Measurements from ENCODE around the gene IL22RA1. TPM values are rescaled to one million over a fixed set of nuclear protein-coding genes. Genes with fewer than 3 reads are reported as not detected.

IL22RA1 gene
- not detected in 2 replicates for total RNA-seq

GRCh38 chr1:24142546-24143534 is at the start of gene IL22RA1:
IL22RA1 (minus strand) TSS chr1:24143140; CDS start chr1:24143082, 58 bp downstream.
- DNase-seq (ENCODE audit: extremely low read depth, low read depth, low spot score), result no peak

GRCh38 chr1:24191860-24192259 is 48.9 kb upstream of the IL22RA1 start:
- no peak for DNase-seq (ENCODE audit: extremely low read depth, low read depth, low spot score)

GRCh38 chr1:24190983-24191461 is 48.1 kb upstream of the IL22RA1 start:
- DNase-seq (ENCODE audit: extremely low read depth, low read depth, low spot score), result no peak

- no peak for DNase-seq (ENCODE audit: extremely low read depth, low read depth, low spot score)
These were observed 46.6 kb upstream of the IL22RA1 start for GRCh38 chr1:24189528-24189927.

- DNase-seq (ENCODE audit: extremely low read depth, low read depth, low spot score), result no peak
These were observed 44.3 kb upstream of the IL22RA1 start, which contains the start of gene IFNLR1 for GRCh38 chr1:24186993-24187790. IFNLR1 (minus strand) TSS chr1:24187289; CDS start chr1:24187248, 41 bp downstream.

GRCh38 chr1:24186711-24186992 is 43.7 kb upstream of the IL22RA1 start:
- DNase-seq (ENCODE audit: extremely low read depth, low read depth, low spot score), result no peak

GRCh38 chr1:24186031-24186710 is 43.2 kb upstream of the IL22RA1 start:
- no peak for DNase-seq (ENCODE audit: extremely low read depth, low read depth, low spot score)

- no peak for DNase-seq (ENCODE audit: extremely low read depth, low read depth, low spot score)
These were observed 42.1 kb upstream of the IL22RA1 start for GRCh38 chr1:24185076-24185475.

- no peak for DNase-seq (ENCODE audit: extremely low read depth, low read depth, low spot score)
These were observed 39.1 kb upstream of the IL22RA1 start for GRCh38 chr1:24182061-24182460.

GRCh38 chr1:24181619-24182018 is 38.7 kb upstream of the IL22RA1 start:
- no peak for DNase-seq (ENCODE audit: extremely low read depth, low read depth, low spot score)

GRCh38 chr1:24180676-24181075 is 37.7 kb upstream of the IL22RA1 start:
- no peak for DNase-seq (ENCODE audit: extremely low read depth, low read depth, low spot score)

GRCh38 chr1:24179251-24179840 is 36.4 kb upstream of the IL22RA1 start:
- DNase-seq (ENCODE audit: extremely low read depth, low read depth, low spot score), result no peak

- no peak for DNase-seq (ENCODE audit: extremely low read depth, low read depth, low spot score)
These were observed 35.5 kb upstream of the IL22RA1 start for GRCh38 chr1:24178407-24178806.

GRCh38 chr1:24177161-24177560 is 34.2 kb upstream of the IL22RA1 start:
- DNase-seq (ENCODE audit: extremely low read depth, low read depth, low spot score), result no peak

- no peak for DNase-seq (ENCODE audit: extremely low read depth, low read depth, low spot score)
These were observed 32.3 kb upstream of the IL22RA1 start for GRCh38 chr1:24175033-24175755.

- no peak for DNase-seq (ENCODE audit: extremely low read depth, low read depth, low spot score)
These were observed 31.0 kb upstream of the IL22RA1 start for GRCh38 chr1:24173638-24174575.

- DNase-seq (ENCODE audit: extremely low read depth, low read depth, low spot score), result no peak
These were observed 29.7 kb upstream of the IL22RA1 start for GRCh38 chr1:24172598-24172997.

GRCh38 chr1:24169286-24169685 is 26.3 kb upstream of the IL22RA1 start:
- no peak for DNase-seq (ENCODE audit: extremely low read depth, low read depth, low spot score)

- DNase-seq (ENCODE audit: extremely low read depth, low read depth, low spot score), result no peak
These were observed 25.3 kb upstream of the IL22RA1 start for GRCh38 chr1:24168245-24168644.
